Peyer's patch (tissue), 4 donors: ENCODE results near the gene NKAIN2.

ENCODE experiments used
- CTCF ChIP-seq, 6 experiments: fragments of 450-650 bp in 4 of 6; fragments of 200-600 bp in 2 of 6; sonication (generic) in 1 of 6; IDR thresholded peaks; one replicate each; pipeline ENCODE4 v1.5.1; 2017 to 2019; ENCODE audit warnings: antibody characterized with exemption in 6 of 6, mild to moderate bottlenecking in 3 of 6, moderate library complexity in 1 of 6
- POLR2A ChIP-seq, 2 donors: fragments of 450-650 bp; IDR thresholded peaks; one replicate each; pipeline ENCODE4 v1.5.1; 2017; ENCODE audit warnings: antibody characterized with exemption in 2 of 2, mild to moderate bottlenecking in 2 of 2, moderate library complexity in 2 of 2

- TF ChIP-seq CTCF (IDR thresholded peaks at IDR 0.05) = no peak
- TF ChIP-seq POLR2A (IDR thresholded peaks at IDR 0.05) = no peak
These were observed 1054.1 kb downstream of the NKAIN2 start for GRCh38 chr6:124857746-124858145.
